22Rv1 (cell line): ENCODE measurements around the gene MRPS5.

Experiments used
- CTCF ChIP-seq: fragments of 450-650 bp; IDR thresholded peaks from 2 replicates; pipeline ENCODE4 v1.5.1; 2017; ENCODE audit warnings: mild to moderate bottlenecking
- ZFX ChIP-seq: fragments of 450-650 bp; IDR thresholded peaks from 2 replicates; pipeline ENCODE4 v1.6.1; 2017; ENCODE audit warnings: antibody characterized with exemption, borderline replicate concordance

- TF ChIP-seq CTCF: no peak
- TF ChIP-seq ZFX: no peak
These were observed 53.4 kb downstream of the MRPS5 start for GRCh38 chr2:95068256-95068655.
